ENCODE data around the gene UBE2F. TPM values are rescaled to one million over a fixed set of nuclear protein-coding genes. Genes with fewer than 3 reads are reported as not detected.

The UBE2F gene
- total and polyA plus RNA-seq, 2 of the 13 experiments (the other 11 are each of a cell fraction or from before 2014, with no cell fraction given), result 35.4 to 73.1 TPM

- TF ChIP-seq ZNF142 (CRISPR knock-in tag; IDR thresholded peaks at IDR 0.05), result no peak; the same call in 1 of the 2 replicates
- TF ChIP-seq, protein P1, sequence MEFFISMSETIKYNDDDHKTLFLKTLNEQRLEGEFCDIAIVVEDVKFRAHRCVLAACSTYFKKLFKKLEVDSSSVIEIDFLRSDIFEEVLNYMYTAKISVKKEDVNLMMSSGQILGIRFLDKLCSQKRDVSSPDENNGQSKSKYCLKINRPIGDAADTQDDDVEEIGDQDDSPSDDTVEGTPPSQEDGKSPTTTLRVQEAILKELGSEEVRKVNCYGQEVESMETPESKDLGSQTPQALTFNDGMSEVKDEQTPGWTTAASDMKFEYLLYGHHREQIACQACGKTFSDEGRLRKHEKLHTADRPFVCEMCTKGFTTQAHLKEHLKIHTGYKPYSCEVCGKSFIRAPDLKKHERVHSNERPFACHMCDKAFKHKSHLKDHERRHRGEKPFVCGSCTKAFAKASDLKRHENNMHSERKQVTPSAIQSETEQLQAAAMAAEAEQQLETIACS (CRISPR knock-in tag; IDR thresholded peaks at IDR 0.05), result no peak; the same call in 1 of the 2 replicates
- TF ChIP-seq KDM3A (CRISPR knock-in tag; IDR thresholded peaks at IDR 0.05; ENCODE audit: low read depth), result peak; percentile 70; the same call in 1 of the 2 replicates
- peak; percentile 52; the same call in 1 of the 2 replicates for TF ChIP-seq ZMYM2 (CRISPR knock-in tag; IDR thresholded peaks at IDR 0.05)
- TF ChIP-seq CHCHD3 (CRISPR knock-in tag; IDR thresholded peaks at IDR 0.05), result no peak
- no peak for TF ChIP-seq FOXK2 (IDR thresholded peaks at IDR 0.05)
- TF ChIP-seq HDAC2 (CRISPR knock-in tag; IDR thresholded peaks at IDR 0.05), result peak; percentile 60
- TF ChIP-seq ZNF746 (CRISPR knock-in tag; IDR thresholded peaks at IDR 0.05), result peak; percentile 38; the same call in 1 of the 2 replicates
- TF ChIP-seq ZNF160 (CRISPR knock-in tag; IDR thresholded peaks at IDR 0.05), result no peak
- no peak for TF ChIP-seq ZBTB20 (CRISPR knock-in tag; IDR thresholded peaks at IDR 0.05; ENCODE audit: borderline replicate concordance, low read depth)
- peak; percentile 86 for TF ChIP-seq ZFX (CRISPR knock-in tag; IDR thresholded peaks at IDR 0.05; ENCODE audit: low read depth)
- TF ChIP-seq TEAD2 (CRISPR knock-in tag; IDR thresholded peaks at IDR 0.05), result no peak
- TF ChIP-seq TFAP4 (IDR thresholded peaks at IDR 0.05; ENCODE audit: borderline replicate concordance, low read depth), result peak; percentile 48; the same call in 1 of the 2 replicates
- TF ChIP-seq HES4 (CRISPR knock-in tag; IDR thresholded peaks at IDR 0.05; ENCODE audit: borderline replicate concordance), result no peak; the same call in 1 of the 2 replicates
- TF ChIP-seq, protein P2, sequence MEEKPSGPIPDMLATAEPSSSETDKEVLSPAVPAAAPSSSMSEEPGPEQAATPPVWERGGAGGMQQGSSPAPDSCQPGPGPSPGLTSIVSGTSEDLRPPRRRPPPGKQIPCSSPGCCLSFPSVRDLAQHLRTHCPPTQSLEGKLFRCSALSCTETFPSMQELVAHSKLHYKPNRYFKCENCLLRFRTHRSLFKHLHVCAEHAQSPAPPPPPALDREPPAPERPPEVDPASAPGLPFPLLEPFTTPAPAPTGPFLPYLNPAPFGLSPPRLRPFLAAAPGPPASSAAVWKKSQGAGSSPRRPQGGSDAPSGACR (CRISPR knock-in tag; IDR thresholded peaks at IDR 0.05), result 0 out of 2 replicates have a peak, but pooled peaks have one; percentile 38
- peak; percentile 27; the same call in 1 of the 2 replicates for TF ChIP-seq ZXDC (CRISPR knock-in tag; IDR thresholded peaks at IDR 0.05)
- peak; percentile 45 for TF ChIP-seq RAD21 (CRISPR knock-in tag; IDR thresholded peaks at IDR 0.05)
These were observed at the start of gene UBE2F (continued) for GRCh38 chr2:237966565-237967462.
